GM12892 (cell line): Measurements from ENCODE around the gene SEC24C.

Experiments used
- POLR2A ChIP-seq: IDR thresholded peaks from 2 replicates; pipeline ENCODE4 v1.6.1; 2011; ENCODE audit warnings: low read depth, low read length, control low read depth
- POLR2AphosphoS5 ChIP-seq: IDR thresholded peaks from 2 replicates; pipeline ENCODE4 v1.6.1; 2011; ENCODE audit warnings: low read depth, low read length, control low read depth
- TAF1 ChIP-seq: IDR thresholded peaks from 2 replicates; pipeline ENCODE4 v1.6.1; 2011; ENCODE audit warnings: low read depth, mild to moderate bottlenecking, control low read depth, low read length, borderline replicate concordance

DNA sequence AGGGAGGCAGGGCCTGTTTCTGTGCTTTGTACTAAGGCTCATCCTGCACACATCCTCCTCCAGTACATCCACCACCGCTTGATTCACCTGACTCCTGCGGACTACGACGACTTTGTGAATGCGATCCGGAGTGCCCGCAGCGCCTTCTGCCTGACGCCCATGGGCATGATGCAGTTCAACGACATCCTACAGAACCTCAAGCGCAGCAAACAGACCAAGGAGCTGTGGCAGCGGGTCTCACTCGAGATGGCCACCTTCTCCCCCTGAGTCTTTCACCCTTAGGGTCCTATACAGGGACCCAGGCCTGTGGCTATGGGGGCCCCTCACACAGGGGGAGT, 57.0 kb downstream of the SEC24C start:
- TF ChIP-seq POLR2A (no peak), POLR2AphosphoS5 (no peak; the same call in 1 of the 2 replicates), TAF1 (no peak)
